IPS-20b (cell line): Measurements from ENCODE around the gene ATN1.
A peak's percentile ranks its signal among the peaks of the same experiment; 100 is the strongest.
"Not testable (repeated sequence)": the region's sequence is repeated elsewhere in the genome, so short reads cannot be mapped to it uniquely, and the experiment has no call there.

Experiments
- H3K27ac ChIP-seq: one replicate; pipeline ENCODE4 v1.5.1; 2013; ENCODE audit warnings: low read length
- H3K27me3 ChIP-seq: 2 replicates; pipeline ENCODE4 v1.6.1; 2013; ENCODE audit warnings: mild to moderate bottlenecking, low read length, inconsistent platforms; ENCODE audit not compliant: insufficient read depth
- H3K36me3 ChIP-seq: 2 replicates; pipeline ENCODE4 v1.6.1; 2013; ENCODE audit warnings: low read depth, mild to moderate bottlenecking, inconsistent platforms, low read length, moderate library complexity; ENCODE audit not compliant: insufficient read depth
- H3K4me1 ChIP-seq: 2 replicates; pipeline ENCODE4 v1.6.1; 2013; ENCODE audit warnings: mild to moderate bottlenecking, control low read depth, inconsistent platforms, low read length, moderate library complexity; ENCODE audit not compliant: insufficient read depth
- H3K4me3 ChIP-seq: 2 replicates; pipeline ENCODE4 v1.5.1; 2013; ENCODE audit warnings: mild to moderate bottlenecking, low read length, inconsistent platforms
- H3K9ac ChIP-seq: 2 replicates; pipeline ENCODE4 v1.6.1; 2013; ENCODE audit warnings: low read depth, mild to moderate bottlenecking, inconsistent platforms, low read length, moderate library complexity
- H3K9me3 ChIP-seq: 2 replicates; pipeline ENCODE4 v1.6.1; 2013; ENCODE audit warnings: mild to moderate bottlenecking, low read depth, low read length, inconsistent platforms; ENCODE audit not compliant: insufficient read depth

ATN1 gene

GRCh38 chr12:6891646-6892001 is 36.1 kb upstream of the ATN1 start:
- Histone ChIP-seq H3K9ac (peak overlapping the region; percentile 80), H3K4me1 (peaks cover 9% of the 10 kb centered on the region), H3K4me3 (peak overlapping the region; percentile 73), H3K36me3 (no peaks in the 10 kb centered on the region), H3K9me3 (no peaks in the 10 kb centered on the region), H3K27ac (no peak overlapping the region), H3K27me3 (no peaks in the 10 kb centered on the region)

GRCh38 chr12:6892683-6893082 is 35.1 kb upstream of the ATN1 start:
- H3K9me3 ChIP-seq, H3K27ac ChIP-seq, H3K9ac ChIP-seq, H3K4me1 ChIP-seq, H3K36me3 ChIP-seq, H3K27me3 ChIP-seq, H3K4me3 ChIP-seq: not testable (repeated sequence)

GRCh38 chr12:6894321-6894720 is 33.4 kb upstream of the ATN1 start:
- Histone ChIP-seq H3K27ac (no peak overlapping the region), H3K9me3 (no peaks in the 10 kb centered on the region), H3K4me3 (no peak overlapping the region), H3K27me3 (no peaks in the 10 kb centered on the region), H3K9ac (no peak overlapping the region), H3K36me3 (no peaks in the 10 kb centered on the region), H3K4me1 (peaks cover 5% of the 10 kb centered on the region; the same call in 1 of the 2 replicates)

GRCh38 chr12:6896846-6897435 is 30.8 kb upstream of the ATN1 start:
- Histone ChIP-seq H3K9me3 (no peaks in the 10 kb centered on the region), H3K9ac (no peak overlapping the region), H3K36me3 (no peaks in the 10 kb centered on the region), H3K4me1 (no peaks in the 10 kb centered on the region), H3K27ac (no peak overlapping the region), H3K27me3 (no peaks in the 10 kb centered on the region), H3K4me3 (no peak overlapping the region)

GRCh38 chr12:6899427-6899826 is 28.3 kb upstream of the ATN1 start:
- Histone ChIP-seq H3K9ac (no peak overlapping the region), H3K27me3 (no peaks in the 10 kb centered on the region), H3K4me1 (peaks cover 5% of the 10 kb centered on the region; the same call in 1 of the 2 replicates), H3K27ac (no peak overlapping the region), H3K36me3 (no peaks in the 10 kb centered on the region), H3K9me3 (no peaks in the 10 kb centered on the region), H3K4me3 (no peak overlapping the region)

GRCh38 chr12:6899837-6900519 is 27.8 kb upstream of the ATN1 start:
- Histone ChIP-seq H3K36me3 (no peaks in the 10 kb centered on the region), H3K4me3 (no peak overlapping the region), H3K9ac (no peak overlapping the region), H3K27ac (no peak overlapping the region), H3K4me1 (peaks cover 5% of the 10 kb centered on the region; the same call in 1 of the 2 replicates), H3K9me3 (no peaks in the 10 kb centered on the region), H3K27me3 (no peaks in the 10 kb centered on the region)

GRCh38 chr12:6902448-6902847 is 25.3 kb upstream of the ATN1 start:
- peaks cover 5% of the 10 kb centered on the region; the same call in 1 of the 2 replicates for H3K4me1 ChIP-seq
- no peak overlapping the region for H3K27ac ChIP-seq
- H3K9ac ChIP-seq: no peak overlapping the region
- no peak overlapping the region for H3K4me3 ChIP-seq
- peaks cover 14% of the 10 kb centered on the region for H3K27me3 ChIP-seq
- no peaks in the 10 kb centered on the region for H3K9me3 ChIP-seq
- no peaks in the 10 kb centered on the region for H3K36me3 ChIP-seq

- Histone ChIP-seq H3K4me3 (peak overlapping the region; percentile 50; the same call in 1 of the 2 replicates), H3K9ac (peak overlapping the region; percentile 68; the same call in 1 of the 2 replicates), H3K36me3 (no peaks in the 10 kb centered on the region), H3K27ac (peak overlapping the region; percentile 49), H3K9me3 (no peaks in the 10 kb centered on the region), H3K27me3 (peaks cover 14% of the 10 kb centered on the region), H3K4me1 (peaks cover 5% of the 10 kb centered on the region; the same call in 1 of the 2 replicates)
Measured at GRCh38 chr12:6903722-6904121, 24.0 kb upstream of the ATN1 start.

GRCh38 chr12:6904280-6905276 is 23.2 kb upstream of the ATN1 start, which contains the start of gene LRRC23:
Gene LRRC23 (plus strand): TSS chr12:6904822. CDS start chr12:6905634, 812 bp downstream.
- Histone ChIP-seq H3K36me3 (no peaks in the 10 kb centered on the region), H3K27ac (peak within 1 kb of the TSS; percentile 49), H3K27me3 (peaks cover 14% of the 10 kb centered on the region)

GRCh38 chr12:6905414-6906040 is 22.2 kb upstream of the ATN1 start:
- Histone ChIP-seq H3K4me3 (peak overlapping the region; percentile 75), H3K4me1 (peaks cover 5% of the 10 kb centered on the region; the same call in 1 of the 2 replicates), H3K36me3 (no peaks in the 10 kb centered on the region), H3K27me3 (peaks cover 14% of the 10 kb centered on the region), H3K27ac (no peak overlapping the region), H3K9ac (peak overlapping the region; percentile 73; the same call in 1 of the 2 replicates), H3K9me3 (no peaks in the 10 kb centered on the region)

More at GRCh38 chr12:6904280-6905276, 23.2 kb upstream of the ATN1 start, which contains the start of gene LRRC23:
- no peaks in the 10 kb centered on the region for H3K9me3 ChIP-seq
- H3K4me3 ChIP-seq: peak within 1 kb of the TSS; percentile 75
- peaks cover 5% of the 10 kb centered on the region; the same call in 1 of the 2 replicates for H3K4me1 ChIP-seq
- H3K9ac ChIP-seq: peak within 1 kb of the TSS; percentile 73; the same call in 1 of the 2 replicates

GRCh38 chr12:6908141-6908540 is 19.6 kb upstream of the ATN1 start:
- peaks cover 14% of the 10 kb centered on the region for H3K27me3 ChIP-seq
- H3K27ac ChIP-seq, H3K36me3 ChIP-seq, H3K4me1 ChIP-seq, H3K4me3 ChIP-seq, H3K9me3 ChIP-seq, H3K9ac ChIP-seq: not testable (repeated sequence)
